ENCODE measurements around the gene GRIK1.

GRIK1 gene

DNA sequence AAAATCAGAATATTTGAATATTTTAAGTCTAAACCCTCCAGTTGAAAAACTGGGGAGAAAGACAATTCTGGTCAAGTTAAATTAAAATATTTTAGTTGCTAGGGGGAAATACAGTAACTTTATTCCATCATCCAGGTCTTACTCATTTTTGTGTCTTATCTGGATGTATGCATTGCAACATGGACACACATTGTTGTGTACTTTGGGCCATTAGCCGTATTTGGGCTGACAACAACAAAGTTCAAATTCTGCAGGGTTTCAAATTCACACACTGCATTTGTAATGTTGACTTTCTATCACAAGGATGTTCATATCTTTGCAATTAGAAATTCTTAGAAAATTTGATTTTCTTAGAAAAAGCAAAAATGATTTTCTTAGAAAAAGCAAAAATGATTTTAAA, 391.8 kb downstream of the GRIK1 start:
- DNase-seq (ENCODE audit: low spot score) (no peak), FAIRE-seq (no peak)

DNA sequence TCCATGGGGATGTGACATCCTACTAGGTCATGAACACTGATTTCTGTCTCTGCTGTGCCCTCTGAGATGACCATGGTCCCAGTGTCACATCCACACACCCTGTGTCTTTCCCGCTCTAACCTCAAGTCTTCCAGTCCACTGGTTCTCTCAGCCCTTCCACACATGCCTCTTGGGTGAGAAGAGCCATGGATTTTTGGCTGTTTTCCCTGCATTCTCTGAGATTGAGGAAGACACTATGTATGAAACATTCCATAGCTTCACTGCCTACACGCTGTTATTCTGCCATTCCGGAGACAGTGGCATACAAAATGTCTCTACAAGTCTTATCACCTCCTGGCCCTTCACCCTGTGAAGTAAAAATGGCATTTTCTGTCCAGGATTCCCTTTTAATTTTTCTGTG, 393.7 kb downstream of the GRIK1 start:
- no peak for DNase-seq (ENCODE audit: low spot score)
- no peak for FAIRE-seq

DNA sequence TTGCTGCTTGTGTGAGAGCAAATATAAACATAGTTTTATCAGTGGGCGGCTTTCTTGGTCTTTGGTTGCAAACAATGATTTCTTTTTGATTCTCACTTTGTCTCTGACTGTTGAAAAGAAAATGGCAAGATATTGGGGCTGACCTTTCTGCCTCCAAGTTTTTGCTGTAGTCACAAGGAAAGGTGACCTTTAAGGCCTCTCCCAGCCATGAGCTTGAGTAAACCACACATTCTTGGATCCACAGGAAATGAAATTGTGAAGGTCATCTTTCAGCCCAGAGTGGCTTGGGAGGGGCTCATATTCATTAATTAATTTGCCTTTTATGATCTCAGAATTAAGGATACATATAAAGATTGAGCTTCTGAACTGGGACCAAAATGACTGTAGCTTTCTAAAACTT, 399.5 kb downstream of the GRIK1 start:
- DNase-seq (ENCODE audit: low spot score) = no peak
- FAIRE-seq = no peak

DNA sequence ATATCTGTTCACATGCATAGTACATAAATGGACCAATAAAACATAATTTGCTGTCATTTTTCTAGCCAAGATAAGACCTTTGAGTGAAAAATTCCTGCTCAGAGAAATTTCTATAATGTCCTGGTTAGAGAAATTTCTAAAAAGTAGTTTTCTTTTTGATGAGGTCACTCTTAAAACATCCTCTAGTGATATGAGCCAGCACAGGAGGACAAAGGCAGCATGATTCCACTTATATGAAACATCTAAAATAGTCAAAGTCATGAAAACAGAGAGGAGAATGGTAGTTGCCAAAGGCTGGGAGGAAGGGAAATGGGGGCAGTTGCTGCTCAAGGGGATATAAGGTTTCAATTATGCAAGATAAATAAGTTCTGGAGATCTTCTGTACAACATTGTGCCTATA, 401.7 kb downstream of the GRIK1 start:
- DNase-seq (ENCODE audit: low spot score) (no peak), FAIRE-seq (no peak)

DNA sequence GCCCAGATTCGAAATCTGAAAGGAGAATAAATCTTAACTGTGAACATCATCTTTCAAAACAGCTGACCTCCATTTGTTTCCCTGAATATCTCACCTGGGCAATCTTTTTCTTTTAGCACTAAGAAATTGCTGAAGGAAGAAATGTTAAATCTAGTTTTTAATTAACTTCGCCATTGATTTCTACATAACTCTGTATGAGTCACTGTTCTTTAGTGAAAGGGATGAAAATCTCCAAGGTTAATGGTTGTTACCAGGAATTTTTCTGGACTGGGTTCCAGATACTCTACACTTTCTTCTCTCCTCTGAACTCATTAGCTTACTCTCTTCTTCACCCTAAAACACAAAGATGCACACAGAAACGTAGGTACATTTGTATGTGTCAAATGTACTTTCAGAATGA, 405.3 kb downstream of the GRIK1 start:
- no peak for DNase-seq (ENCODE audit: low spot score)
- peak; percentile 81 for FAIRE-seq

DNA sequence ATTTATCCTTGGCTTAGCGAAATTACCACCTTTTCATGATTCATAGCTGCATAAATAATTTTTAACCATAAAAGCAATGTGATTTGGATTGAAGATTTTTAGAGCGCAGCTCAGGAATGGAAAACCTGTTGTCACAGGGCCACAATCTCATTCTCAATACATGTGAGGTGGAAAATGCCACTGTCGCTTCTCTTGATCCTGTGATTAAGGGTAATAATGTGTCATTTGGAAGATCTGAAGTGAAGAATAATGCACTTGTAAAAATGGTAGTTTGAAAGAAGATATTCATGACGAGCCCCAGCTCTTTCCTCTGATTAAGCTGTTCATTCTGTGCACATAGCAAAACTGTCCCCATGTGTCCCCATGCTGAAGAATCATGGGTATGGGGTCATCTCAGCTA, 410.7 kb downstream of the GRIK1 start:
- no peak for FAIRE-seq

DNA sequence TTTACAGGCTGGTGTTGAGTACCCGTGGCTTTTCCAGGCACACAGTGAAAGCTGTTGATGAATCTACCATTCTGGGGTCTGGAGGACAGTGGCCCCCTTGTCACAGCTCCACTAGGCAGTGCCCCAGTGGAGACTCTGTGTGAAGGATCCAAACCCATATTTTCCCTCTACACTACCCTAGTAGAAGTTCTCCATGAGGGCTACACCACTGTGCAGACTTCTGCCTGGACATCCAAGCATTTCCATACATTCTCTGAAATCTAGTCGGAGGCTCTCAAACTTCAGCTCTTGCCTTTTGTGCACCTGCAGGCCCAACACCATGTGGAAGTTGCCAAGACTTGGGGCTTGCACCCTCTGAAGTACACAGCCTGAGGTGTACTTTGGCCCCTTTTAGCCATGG, 413.3 kb downstream of the GRIK1 start:
- FAIRE-seq = no peak
- no peak for DNase-seq (ENCODE audit: low spot score)

More for the DNA sequence above, 410.7 kb downstream of the GRIK1 start:
- no peak for DNase-seq (ENCODE audit: low spot score)

DNA sequence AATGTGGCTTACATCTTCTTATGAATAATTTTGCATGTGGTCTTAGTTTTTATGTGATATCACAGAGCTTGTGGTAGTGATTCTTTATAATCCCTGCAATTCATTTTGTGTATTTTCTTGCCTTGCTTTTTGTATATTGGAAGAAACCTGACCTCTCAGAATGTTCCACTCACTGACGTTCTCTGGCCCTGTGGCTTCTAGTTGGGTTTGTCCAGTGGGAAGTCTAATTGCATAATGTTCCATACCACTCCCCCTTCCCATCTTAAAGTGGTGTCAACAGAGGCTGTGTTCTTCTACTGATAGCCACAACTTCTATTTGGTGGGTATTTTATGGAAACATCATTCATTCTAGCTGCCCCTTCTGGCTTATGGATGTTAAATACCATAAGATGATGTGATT, 415.7 kb downstream of the GRIK1 start:
- no peak for FAIRE-seq

DNA sequence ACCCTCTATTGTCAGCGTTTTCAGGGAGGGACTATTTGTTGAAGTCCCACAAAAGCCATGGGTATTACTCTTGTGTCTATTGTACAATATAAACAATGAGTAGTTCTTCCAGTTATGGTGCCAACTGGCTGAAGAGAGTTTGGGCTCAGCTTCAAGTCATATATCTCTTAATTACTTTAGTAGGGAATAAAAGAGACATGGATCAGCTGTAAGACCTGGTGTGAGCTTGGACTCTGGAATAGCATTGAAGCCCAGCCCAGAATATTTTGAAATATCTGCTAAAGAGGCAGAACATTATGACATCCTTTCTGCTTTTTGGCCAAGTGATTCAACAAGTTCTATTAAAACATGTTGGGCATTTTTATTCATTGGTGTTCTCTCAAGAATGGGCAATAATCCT, 416.1 kb downstream of the GRIK1 start:
- no peak for FAIRE-seq
- DNase-seq (ENCODE audit: low spot score) = no peak

More for the DNA sequence above, 415.7 kb downstream of the GRIK1 start:
- DNase-seq (ENCODE audit: low spot score) = no peak

DNA sequence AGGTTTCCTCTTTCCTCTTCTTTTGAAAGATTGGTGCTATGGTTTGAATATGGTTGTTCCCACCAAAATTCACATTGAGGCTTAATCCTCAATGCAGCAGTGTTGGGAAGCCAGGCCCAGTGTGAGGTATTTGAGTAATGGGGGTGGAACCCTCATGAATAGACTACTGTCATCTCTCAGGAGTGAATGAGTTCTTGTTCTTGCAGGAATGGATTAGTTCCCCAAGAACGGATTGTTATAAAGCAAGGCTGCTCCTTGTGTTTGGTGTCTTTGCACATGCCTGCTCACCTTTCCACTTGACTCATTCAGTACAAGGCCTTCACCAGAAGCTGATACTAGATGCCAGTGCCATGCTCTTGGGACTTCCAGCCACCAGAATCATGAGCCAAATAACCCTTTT, 417.9 kb downstream of the GRIK1 start:
- no peak for DNase-seq (ENCODE audit: low spot score)
- no peak for FAIRE-seq

DNA sequence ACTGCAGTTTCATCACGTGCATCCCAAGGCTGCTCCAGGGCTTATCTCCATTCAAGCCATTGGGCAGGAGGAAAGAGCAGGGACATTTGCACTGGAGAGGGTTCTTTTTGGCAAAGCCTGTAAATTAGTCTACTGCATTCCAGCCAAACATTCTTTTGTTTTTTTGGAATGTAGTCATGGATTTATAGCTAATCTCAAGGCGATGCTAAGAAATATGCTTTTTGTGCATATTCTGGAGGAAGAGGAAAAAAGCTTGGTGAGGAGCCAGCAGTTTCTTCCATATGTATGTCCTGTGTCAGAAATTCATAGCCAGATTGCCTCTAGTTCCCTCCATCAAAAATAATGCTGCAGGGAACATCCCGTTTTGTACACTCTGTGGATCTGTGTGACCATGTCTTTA, 419.6 kb downstream of the GRIK1 start:
- FAIRE-seq (no peak), DNase-seq (ENCODE audit: low spot score) (no peak)

DNA sequence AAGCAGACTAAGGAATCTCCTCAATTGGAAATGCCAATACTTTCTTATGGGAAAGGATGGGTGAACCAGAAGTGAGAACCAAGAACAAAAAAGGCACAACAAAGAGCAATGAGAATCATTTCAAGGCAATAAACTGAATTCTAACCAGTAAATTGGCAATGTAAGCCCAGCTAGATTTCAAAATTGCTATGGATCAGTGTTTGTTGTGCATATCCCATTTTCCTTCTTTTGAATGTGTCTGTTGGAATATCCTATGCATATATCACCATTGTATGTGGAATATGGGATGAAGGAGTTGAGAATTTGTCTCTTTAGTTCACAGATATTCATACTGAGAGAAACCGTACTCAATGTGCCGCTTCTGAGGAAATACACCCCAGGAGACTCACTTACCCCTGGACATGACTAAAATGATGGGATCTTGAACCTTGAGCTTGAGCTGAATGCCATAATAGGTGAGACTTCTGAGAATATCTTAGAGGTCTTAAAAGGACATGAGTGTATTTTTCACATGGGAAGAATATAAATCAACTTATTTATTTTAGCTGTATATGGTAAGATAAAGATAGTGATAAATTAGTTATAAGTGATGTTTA, 425.0 kb downstream of the GRIK1 start:
- DNase-seq (ENCODE audit: low spot score) = no peak
- no peak for FAIRE-seq

DNA sequence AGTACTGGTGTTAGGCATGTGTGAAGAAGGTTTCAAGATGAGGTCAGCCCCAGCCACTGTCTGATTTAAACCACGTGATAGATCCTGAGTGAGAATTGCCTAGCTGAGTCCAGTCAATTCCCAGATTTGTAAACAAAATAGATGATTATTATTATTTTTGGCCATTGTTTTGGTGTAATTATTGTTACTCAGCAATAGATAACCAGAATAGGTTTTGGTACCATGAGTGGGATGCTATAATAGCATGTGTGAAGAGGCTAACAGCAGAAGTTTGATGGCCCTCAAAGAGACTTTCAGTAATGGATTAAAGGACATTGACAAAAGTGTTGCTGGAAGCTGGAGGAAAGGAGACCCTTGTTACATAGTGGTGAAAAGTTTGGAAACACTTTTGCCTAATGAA, 426.3 kb downstream of the GRIK1 start:
- FAIRE-seq = no peak
- DNase-seq (ENCODE audit: low spot score) = no peak

DNA sequence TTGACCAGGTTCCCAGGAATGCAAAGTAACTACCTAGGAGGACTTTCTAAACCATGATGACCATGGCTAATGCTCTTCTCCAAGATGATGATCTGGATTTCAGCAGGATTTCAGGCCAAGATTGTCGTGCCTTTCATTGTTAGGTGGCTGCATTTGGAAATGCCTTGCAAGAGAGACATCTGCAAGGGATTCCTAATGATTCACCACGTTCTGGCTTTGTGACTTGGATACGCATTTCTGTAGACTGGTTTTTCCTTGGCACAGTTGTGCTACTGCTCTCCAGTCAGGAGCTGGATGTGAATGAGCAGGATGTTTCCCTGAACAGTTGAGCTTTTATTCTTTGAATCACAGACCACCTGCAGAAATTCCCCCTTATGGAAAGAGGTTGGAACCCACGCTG, 428.7 kb downstream of the GRIK1 start:
- no peak for DNase-seq (ENCODE audit: low spot score)
- FAIRE-seq = no peak

DNA sequence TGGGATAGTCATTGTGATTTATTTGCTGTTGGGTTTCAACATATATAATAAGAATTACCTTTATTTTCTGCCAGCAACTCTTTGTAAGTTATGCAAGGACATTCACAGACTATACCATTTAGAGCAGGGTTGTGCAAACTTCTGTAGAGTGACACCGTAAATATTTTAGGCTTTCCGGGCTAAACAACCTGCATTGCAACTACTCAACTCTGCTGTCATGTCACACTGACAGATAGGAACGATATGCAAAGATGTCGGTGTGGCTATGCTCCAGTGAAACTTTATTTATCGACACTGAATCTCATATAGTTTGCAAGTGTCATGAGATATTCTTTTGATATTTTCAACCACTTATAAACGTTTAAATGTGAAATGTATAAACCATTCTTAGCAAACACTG, 430.7 kb downstream of the GRIK1 start:
- DNase-seq (ENCODE audit: low spot score) (no peak), FAIRE-seq (no peak)

DNA sequence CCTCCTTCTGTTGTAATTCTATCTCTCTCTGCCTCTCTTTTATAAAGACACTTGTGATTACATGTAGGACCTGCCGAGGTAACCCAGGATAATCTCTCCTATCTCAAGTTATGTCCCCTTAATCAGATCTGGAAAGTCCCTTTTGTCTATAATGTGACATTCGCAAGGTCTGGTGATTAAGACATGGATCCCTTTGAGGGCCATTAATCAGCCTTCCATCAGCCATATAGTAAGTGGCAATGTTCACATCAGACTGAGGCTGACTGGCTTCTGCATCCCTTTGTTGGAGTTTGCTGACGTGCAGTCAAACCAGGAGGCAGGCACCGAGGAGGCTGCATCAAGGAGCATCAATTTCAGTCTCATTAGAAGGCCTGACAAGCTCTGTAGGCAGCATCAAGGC, 431.5 kb downstream of the GRIK1 start:
- FAIRE-seq (no peak), DNase-seq (ENCODE audit: low spot score) (no peak)

DNA sequence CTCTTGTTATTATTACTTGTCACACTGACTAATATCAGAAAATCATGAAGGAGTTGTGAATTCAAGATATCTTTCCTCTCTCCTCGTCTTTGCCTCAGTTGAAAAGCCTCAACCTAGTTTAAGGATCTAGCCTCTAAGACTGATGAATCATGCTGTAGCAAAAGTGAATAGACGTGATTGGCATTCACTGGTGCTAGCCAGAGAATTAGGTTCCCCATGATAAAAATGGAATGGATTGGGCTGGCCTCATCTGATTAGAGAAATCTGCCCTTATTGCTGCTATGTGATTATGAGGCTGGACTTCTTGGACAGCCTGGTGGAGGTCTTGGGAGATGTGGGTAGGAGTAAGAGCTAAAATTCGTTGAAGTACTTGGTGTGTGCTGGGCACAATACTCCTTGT, 432.8 kb downstream of the GRIK1 start:
- FAIRE-seq = no peak
- DNase-seq (ENCODE audit: low spot score) = no peak

DNA sequence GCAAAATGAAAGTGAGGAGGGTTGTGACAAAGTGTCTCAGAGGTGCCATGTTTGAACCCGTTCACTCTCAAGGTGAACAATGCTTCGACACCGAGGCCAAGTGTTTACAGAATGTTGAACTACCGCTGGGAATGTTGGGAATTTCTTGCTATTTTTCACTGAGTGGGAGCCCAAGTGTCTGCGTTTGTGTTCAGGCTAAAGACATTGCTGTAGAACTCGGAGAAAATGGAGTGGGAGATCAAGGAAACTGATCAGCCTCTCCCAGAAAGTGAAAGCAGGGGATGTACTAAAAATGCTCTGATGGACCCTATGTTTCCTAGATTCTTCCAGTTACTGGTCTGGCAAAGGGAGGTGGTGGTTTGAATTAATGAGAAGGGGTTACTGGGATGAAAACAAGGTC, 433.6 kb downstream of the GRIK1 start:
- no peak for FAIRE-seq
- DNase-seq (ENCODE audit: low spot score) = no peak

DNA sequence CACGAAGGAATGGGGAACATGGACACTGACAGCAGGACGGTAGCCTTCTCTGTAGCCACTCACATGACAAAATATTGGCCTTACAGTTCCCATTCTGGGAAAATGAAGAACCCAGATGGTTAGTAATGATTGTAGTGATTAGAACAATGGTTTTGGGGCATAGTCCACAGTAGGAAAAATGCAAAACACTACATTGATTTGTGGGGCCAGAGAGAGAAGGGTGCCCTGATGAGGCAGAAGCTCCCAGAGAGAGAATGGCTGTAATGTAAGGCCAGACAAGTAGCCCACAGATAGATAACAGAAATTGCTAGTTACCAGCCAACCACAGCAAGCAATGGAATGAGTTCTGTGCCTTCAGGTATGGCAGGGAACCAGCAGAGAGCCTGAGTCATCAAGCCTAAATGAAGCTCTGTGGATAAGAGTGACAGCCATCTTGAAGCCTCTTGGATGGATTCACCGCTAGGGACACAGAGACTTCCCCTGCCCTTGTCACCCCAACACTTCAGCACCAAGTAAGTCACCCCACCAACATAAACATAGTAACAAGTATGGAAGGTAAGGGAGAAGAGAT, 435.0 kb downstream of the GRIK1 start:
- FAIRE-seq (peak; percentile 88), DNase-seq (ENCODE audit: low spot score) (peak; percentile 88)

DNA sequence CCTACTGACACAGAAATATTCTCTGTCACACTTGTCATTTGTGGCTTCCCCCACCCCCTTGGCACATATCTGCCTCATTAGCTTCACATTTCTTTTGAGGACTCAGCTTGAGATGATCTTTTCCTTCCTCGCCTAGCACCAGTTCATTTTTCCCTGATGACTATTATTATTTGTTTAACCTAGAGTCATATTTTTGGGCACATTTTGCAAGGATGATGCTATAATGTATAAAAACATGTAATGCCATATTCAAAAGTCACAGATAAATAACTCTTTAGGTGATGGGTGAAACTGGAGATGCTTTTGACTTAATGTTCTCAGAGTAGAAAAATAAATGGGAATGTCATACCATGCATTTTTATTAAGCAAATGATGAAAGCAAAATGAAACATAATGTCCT, 438.3 kb downstream of the GRIK1 start:
- FAIRE-seq (no peak), DNase-seq (ENCODE audit: low spot score) (no peak)

DNA sequence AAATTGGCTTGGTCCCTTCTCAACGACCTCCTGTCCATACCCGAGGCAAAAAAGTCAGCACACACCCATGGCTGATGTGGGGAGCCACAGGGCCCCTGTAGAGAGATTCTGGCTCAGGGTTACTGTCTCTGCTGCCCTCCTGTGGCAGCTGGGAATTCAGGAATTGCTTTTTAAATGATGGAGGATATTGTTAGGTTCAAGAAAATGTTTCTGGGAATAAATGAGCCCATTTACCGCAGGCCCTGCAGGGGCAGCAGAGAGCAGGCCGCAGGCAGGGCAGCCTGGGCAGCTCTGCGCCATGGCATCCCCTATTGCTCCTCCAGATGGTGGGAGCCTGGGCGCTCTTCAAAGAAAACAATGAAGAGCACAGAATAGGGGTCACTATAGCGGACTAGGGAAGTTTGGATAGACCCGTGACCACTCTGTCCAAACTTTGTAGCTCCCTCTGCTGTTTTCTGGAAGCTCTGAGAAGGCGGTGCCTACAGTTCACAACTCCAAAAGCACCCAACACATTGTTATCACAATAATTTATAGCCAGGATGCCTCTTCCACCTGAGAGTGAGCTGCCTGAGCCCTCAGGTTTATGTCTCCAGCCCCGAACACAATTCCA, 440.0 kb downstream of the GRIK1 start:
- DNase-seq (ENCODE audit: low spot score) (peak; percentile 18), FAIRE-seq (no peak)

DNA sequence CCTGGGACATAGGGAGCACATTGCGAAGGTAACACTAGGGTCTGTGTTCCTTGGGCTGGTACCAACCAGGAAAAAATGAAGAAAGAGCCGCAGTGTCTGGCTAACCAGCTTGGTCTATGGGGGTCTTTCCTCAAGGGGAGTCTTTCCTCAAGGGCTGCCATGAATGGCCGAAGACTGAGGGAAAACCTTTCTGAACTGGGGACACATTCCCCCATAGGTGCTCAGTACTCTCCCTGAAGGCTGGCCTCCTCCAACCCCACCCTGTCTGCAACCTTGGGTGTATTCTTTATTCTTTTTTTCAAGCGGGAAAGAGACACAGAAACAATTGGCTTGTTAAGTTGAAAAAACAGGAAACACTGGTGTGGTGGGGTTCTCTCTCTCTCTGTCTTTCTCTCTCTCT, 440.6 kb downstream of the GRIK1 start:
- FAIRE-seq = no peak
- DNase-seq (ENCODE audit: low spot score) = no peak

DNA sequence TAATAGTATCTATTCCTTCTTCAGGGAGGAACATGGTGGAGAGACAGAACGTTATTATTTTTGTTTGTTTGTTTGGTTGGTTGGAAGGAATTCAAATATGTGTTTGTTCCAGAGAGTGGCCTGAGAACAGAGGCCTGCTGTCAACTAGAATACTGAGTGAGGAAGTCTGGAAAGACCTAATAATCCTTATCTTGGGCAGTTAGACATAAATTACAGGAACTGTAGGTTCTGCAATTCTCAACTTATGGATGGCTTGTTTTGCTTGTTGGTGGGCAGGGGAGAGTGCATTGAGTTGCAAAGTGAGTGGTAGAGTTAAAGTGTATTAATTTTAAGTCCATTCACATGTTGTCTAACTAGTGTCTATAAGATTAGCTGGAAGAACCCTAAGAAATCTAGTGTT, 443.5 kb downstream of the GRIK1 start:
- DNase-seq (ENCODE audit: low spot score) (no peak), FAIRE-seq (no peak)

Measured in RCC 7860 (cell line).